GM12864 (cell line): ENCODE data around the gene DNAJC25.
A peak's percentile ranks its signal among the peaks of the same experiment; 100 is the strongest.

Experiments
- DNase-seq: peaks from one replicate; pipeline ENCODE4 v3.0.0-alpha.2; 2011; ENCODE audit warnings: low read depth
- H3K4me3 ChIP-seq: 2 replicates; pipeline ENCODE4 v1.5.1; 2011; ENCODE audit warnings: mild to moderate bottlenecking, low read depth, low read length, control low read depth
- TF ChIP-seq, protein P1 (sequence below): IDR thresholded peaks from 2 replicates; pipeline ENCODE4 v1.5.1; 2011; ENCODE audit warnings: low read depth, mild to moderate bottlenecking, moderate library complexity, low read length, control low read depth, inconsistent platforms; ENCODE audit errors: missing control alignments

The DNAJC25 gene

DNA sequence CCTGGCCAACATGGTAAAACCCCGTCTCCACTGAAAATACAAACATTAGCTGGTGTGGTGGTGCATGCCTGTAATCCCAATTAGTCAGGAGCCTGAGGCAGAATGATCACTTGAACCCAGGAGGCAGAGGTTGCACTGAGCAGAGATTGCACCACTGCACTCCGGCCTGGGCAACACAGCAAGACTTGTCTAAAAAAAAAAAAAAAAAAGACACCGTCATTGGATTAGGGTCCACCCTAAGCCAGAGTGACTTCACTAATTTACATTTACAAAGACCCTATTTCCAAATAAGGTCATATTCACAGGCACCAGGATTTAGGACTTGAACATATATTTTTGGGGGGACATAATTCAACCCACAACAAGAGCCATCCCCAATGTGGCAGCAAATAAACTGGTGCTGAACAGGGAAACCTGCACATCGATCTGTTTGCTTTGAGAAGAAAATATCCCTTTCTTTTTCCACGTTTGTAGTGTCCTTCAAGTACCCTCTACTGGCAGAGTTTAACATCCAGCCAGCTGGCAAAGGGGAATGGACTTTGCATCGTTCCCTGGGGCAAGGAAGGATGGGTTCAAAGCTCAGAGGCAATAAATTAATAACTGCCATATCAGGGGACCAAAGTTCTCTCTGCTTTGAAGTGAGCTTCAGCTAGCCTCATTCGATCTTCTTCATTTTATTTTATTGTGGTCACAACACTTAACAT, 3.7 kb upstream of the DNAJC25 start:
- no peak for DNase-seq
- TF ChIP-seq, protein P1, sequence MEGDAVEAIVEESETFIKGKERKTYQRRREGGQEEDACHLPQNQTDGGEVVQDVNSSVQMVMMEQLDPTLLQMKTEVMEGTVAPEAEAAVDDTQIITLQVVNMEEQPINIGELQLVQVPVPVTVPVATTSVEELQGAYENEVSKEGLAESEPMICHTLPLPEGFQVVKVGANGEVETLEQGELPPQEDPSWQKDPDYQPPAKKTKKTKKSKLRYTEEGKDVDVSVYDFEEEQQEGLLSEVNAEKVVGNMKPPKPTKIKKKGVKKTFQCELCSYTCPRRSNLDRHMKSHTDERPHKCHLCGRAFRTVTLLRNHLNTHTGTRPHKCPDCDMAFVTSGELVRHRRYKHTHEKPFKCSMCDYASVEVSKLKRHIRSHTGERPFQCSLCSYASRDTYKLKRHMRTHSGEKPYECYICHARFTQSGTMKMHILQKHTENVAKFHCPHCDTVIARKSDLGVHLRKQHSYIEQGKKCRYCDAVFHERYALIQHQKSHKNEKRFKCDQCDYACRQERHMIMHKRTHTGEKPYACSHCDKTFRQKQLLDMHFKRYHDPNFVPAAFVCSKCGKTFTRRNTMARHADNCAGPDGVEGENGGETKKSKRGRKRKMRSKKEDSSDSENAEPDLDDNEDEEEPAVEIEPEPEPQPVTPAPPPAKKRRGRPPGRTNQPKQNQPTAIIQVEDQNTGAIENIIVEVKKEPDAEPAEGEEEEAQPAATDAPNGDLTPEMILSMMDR = no peak

DNA sequence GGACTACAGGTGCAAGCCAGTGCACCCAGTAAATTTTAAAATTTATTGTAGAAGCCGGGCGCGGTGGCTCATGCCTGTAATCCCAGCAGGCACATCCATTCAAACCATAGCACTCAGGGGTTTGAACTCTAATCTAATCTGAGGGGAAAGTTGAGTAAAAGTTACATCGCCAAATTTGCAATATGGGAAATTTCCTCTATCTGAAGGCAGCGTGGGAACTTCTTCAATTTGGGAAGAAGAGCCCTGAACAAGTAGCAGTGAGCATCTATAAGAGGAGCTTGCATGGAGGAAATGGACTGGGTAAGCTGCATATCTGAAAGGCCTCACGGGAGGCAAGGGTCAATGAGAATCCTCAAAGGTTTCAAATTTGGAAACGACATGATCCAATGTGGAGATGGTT, 2.7 kb upstream of the DNAJC25 start:
- H3K4me3 ChIP-seq = no peak overlapping the region
- no peak for DNase-seq
- TF ChIP-seq, protein P1 = no peak

More for the DNA sequence above, 3.7 kb upstream of the DNAJC25 start:
- no peak overlapping the region for H3K4me3 ChIP-seq

DNA sequence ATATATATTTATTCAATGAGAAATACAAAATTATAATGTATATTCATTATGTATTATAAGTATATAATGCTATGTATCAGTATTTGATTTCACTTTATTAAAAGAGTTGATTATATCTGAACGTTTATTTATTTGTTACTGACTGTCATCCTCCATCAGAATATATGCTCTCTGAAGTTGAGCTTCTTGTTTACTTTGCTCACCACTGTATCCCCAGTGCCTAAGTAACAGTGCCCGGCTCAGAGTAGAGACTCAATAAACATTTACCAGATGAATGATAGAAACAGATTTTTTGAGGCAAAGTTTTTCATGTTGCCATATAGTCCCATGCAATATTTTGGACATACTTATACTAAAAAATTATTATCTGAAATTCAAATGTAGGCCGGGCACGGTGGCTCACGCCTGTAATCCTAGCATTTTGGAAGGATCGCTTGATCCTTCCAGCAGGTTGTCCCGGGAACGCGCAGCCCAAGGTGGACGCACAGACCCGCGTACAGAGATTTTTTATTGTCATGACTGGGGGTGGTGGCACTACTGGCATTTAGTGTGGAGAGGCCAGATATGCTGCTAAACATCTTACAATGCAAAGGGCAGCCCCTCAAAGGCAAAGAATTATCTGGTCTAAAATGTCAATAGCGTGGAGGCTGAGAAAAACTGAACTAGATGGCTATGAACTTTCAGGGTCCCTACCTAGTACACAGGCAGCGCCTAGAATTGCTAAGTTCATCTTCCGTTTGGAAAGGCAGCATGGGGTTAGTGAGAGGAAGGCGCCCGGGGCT, 761 bp upstream of the DNAJC25 start:
- TF ChIP-seq, protein P1 = no peak
- H3K4me3 ChIP-seq = peak overlapping the region; percentile 87
- DNase-seq = no peak

DNA sequence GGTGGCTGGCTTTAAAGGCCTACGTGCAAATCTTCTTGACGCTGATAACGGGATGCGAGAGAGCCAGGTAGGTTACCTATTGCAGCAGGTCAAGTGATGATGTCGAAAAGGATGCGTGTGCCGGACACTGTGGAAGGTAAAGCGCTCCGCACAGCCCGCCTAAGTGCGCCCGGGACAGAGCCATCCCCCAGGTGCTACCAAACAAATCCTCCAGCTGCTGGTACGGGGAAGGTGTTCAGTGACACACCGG, 245 bp upstream of the DNAJC25 start:
- no peak for DNase-seq
- peak overlapping the region; percentile 87 for H3K4me3 ChIP-seq
- TF ChIP-seq, protein P1 = no peak

DNA sequence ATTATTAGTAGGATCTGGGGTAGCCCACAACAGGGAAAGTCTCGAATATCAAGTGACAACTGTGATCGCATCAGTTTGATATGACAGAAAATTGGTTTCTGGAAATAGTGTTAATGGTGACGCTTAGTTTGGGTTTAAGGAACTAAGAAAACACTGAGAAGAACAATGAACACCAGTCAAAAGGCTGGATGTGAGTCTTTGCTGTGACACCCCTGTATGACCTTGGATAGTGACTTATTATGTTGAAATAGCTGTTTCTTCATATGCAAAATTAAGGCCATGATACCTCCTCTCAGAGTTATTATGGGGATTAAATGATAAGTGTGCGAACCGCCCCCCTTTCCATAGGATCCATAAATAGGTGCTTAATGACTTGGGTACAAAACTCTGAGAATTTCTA, 926 bp downstream of the DNAJC25 start:
- peak overlapping the region; percentile 87 for H3K4me3 ChIP-seq
- no peak for DNase-seq
- TF ChIP-seq, protein P1 = no peak

DNA sequence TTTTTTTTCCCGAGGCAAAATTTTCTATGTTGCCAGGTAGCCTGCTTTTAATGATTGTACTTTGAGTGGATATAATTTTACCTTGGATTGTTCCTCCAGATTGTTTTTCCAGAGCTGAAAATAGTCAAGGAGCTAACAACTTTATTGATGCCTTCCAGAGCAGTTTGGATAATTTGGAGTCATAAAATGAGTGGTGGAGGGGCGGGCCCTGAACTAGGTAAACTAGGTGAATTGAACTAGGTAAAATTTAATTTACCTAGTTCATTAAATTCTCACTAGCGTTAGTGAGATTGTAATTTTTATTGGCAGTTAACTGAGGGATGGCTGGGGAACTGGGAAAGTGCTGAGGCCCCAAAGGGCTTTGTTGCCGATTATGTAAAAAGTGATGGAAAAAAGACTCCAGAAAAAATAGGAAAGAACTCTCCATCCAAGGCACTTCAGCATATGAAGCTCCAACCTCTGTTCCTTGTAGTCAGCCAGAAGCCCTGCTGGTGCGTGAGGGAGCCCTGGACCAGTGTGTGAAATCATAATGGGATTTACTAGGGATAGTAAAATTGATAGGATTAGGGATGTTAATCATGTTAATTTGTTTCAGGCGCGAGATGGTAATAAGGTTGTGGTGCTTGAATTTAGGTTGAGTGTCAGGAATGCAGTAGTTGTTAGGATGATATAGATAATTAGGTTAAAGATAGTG, 1.7 kb downstream of the DNAJC25 start:
- peak overlapping the region; percentile 87; the same call in 1 of the 2 replicates for H3K4me3 ChIP-seq
- DNase-seq = no peak

More for the DNA sequence above, 1.7 kb downstream of the DNAJC25 start:
- TF ChIP-seq, protein P1 = no peak
